Activated T-helper 1 cell treated with anti-CD3 and anti-CD28 coated beads, Interleukin-2, amount 50 U/mL, for 16 hours (primary cell): ENCODE measurements around the gene MAN1A2.

Source experiments
- DNase-seq, 2 donors: peaks; one replicate each; pipeline ENCODE4 v3.0.0-alpha.2; 2020; ENCODE audit warnings: low read depth in 1 of 2, low spot score in 1 of 2

The MAN1A2 gene

GRCh38 chr1:117573386-117574023, 206.3 kb downstream of the MAN1A2 start:
- no peak for DNase-seq

DNA sequence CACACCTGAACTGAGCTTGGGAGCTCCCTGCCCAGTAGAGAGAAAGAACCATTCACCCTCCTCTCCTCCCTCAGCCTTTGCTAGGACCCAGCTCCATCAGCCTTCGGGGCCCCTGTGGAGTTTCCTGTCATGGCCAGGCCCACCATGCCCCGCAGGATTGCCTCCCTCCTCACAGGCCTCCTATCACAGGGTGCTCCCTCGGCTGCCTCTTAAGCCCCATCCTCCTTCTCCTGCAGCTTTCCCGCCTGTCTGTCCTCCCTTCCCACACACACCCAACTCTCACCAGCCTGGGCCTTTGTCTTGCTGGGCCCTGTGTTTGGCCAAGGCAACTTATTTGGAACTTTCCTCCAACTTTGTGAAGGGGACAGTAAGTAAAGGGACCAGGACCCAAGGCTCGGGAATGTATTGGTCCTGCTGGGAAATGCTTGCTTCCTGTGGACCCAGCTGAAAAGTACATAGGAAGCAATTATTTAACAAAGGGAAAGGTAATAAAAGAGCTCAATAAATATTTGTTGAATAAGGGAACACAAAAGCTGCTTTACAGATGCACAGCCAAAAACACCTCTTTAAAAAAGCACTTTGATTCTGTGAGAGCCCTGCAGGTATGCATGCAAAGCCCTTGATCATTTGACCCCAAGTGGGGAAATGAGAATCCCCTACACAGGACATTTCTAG, 207.0 kb downstream of the MAN1A2 start:
- DNase-seq, result no peak

GRCh38 chr1:117575586-117576225, 208.5 kb downstream of the MAN1A2 start:
- no peak for DNase-seq

DNA sequence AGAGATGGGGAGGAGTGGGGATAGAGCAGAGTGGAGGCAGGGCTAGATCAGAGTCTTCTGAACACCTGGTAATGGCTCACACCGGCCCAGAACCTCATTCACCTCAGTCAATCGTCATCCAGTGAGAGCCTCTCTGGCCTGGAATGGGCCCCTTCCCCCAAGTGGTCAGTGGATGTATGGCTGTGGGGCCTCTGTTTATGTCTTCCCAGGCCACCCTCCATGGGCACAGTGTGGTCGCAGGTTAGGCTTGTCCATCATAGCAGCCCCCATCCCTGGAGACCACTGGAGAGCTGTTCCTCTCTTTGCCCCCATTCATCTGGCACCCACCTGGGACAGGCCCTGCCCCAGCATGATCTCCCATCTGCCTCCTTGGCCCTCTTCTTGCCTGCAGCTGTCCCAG, 209.0 kb downstream of the MAN1A2 start:
- no peak for DNase-seq

DNA sequence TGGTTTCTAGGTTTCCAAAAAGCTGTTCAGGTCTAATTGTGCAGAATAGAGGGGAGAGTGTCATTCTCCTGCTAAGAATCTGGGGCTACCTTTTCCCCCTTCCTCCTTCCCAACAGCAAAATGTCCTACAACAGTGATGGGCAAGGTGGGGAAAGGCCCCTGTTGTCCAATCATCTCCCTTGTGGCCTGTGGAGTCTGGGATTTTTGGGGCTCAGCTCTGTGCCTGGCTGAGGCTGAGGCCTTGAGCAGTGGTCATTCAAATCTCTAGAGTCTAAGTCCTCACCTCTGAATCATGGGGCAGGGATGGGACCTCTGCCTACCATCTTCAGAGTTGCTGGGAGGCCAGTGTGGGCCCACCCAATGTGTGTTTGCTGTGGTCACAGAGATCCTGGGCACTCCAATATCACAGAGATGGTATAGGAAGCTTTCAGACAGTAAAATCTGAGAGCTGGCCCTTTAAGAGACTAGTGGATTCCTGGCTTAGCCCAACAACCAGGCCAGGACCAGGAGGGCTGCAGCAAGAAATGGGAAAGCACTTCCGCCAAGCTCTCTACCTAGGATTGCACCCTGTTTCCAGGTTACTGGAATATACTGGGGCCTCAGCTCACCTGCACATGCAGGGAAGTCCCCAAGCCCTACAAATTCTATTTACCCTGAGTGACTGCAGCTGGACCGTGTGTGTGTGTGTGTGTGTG, 210.1 kb downstream of the MAN1A2 start:
- DNase-seq, result no peak

- no peak for DNase-seq
These were observed 211.2 kb downstream of the MAN1A2 start for GRCh38 chr1:117578466-117578865.
